ENCODE measurements around the gene KXD1.

KXD1 gene

GRCh38 chr19:18557411-18558201, at the start of gene KXD1:
Gene KXD1 (plus strand): TSS chr19:18557870. CDS start chr19:18562057, 4,187 bp downstream.
- DNase-seq (ENCODE audit: low read depth) = peak; percentile 99
- peak within 1 kb of the TSS; percentile 87 for H3K4me3 ChIP-seq (ENCODE audit: low read depth, low read length)
- no peak for TF ChIP-seq CTCF (IDR thresholded peaks at IDR 0.05; ENCODE audit: control insufficient read depth, extremely low read depth, insufficient read depth)

- DNase-seq (ENCODE audit: low read depth) = peak; percentile 81
- TF ChIP-seq CTCF (IDR thresholded peaks at IDR 0.05; ENCODE audit: control insufficient read depth, extremely low read depth, insufficient read depth) = no peak
- no peak overlapping the region; the same call in 1 of the 2 replicates for H3K4me3 ChIP-seq (ENCODE audit: low read depth, low read length)
Observed at GRCh38 chr19:18508585-18508984, 49.1 kb upstream of the KXD1 start.

- H3K4me3 ChIP-seq (ENCODE audit: low read depth, low read length) = no peak overlapping the region
- no peak for DNase-seq (ENCODE audit: low read depth)
- no peak for TF ChIP-seq CTCF (IDR thresholded peaks at IDR 0.05; ENCODE audit: control insufficient read depth, extremely low read depth, insufficient read depth)
Observed at GRCh38 chr19:18510216-18510615, 47.5 kb upstream of the KXD1 start.

GRCh38 chr19:18513868-18514267, 43.8 kb upstream of the KXD1 start:
- no peak for DNase-seq (ENCODE audit: low read depth)
- TF ChIP-seq CTCF (IDR thresholded peaks at IDR 0.05; ENCODE audit: control insufficient read depth, extremely low read depth, insufficient read depth) = no peak
- no peak overlapping the region for H3K4me3 ChIP-seq (ENCODE audit: low read depth, low read length)

GRCh38 chr19:18514800-18515682, 42.6 kb upstream of the KXD1 start:
- DNase-seq (ENCODE audit: low read depth) = no peak
- H3K4me3 ChIP-seq (ENCODE audit: low read depth, low read length) = no peak overlapping the region
- TF ChIP-seq CTCF (IDR thresholded peaks at IDR 0.05; ENCODE audit: control insufficient read depth, extremely low read depth, insufficient read depth) = no peak

GRCh38 chr19:18515959-18516358, 41.7 kb upstream of the KXD1 start:
- no peak for DNase-seq (ENCODE audit: low read depth)
- H3K4me3 ChIP-seq (ENCODE audit: low read depth, low read length) = no peak overlapping the region
- no peak for TF ChIP-seq CTCF (IDR thresholded peaks at IDR 0.05; ENCODE audit: control insufficient read depth, extremely low read depth, insufficient read depth)

Measured in LNCaP clone FGC (cell line).